ENCODE data around the gene MAGOH. TPM values are rescaled to one million over a fixed set of nuclear protein-coding genes. Genes with fewer than 3 reads are reported as not detected.

Gene MAGOH
- total RNA-seq, 1 donor from 2014 or later, result 109 TPM

GRCh38 chr1:53273526-53273925 lies 35.2 kb upstream of the MAGOH start:
- Histone ChIP-seq H3K4me2 (no peak overlapping the region), H3K9me3 (ENCODE audit: low read depth) (no peaks in the 10 kb centered on the region), H3K9ac (no peak overlapping the region), H3K79me2 (ENCODE audit: low read depth) (no peaks in the 10 kb centered on the region), H3K36me3 (no peaks in the 10 kb centered on the region), H2AFZ (replicated peaks) (no peak overlapping the region), H3F3A (ENCODE audit: low read depth) (no peaks in the 10 kb centered on the region), H3K4me3 (no peak overlapping the region), H3K27me3 (no peaks in the 10 kb centered on the region), H3K4me1 (no peaks in the 10 kb centered on the region), H4K20me1 (ENCODE audit: low read depth) (no peaks in the 10 kb centered on the region), H3K27ac (no peak overlapping the region)
- Mint-ChIP-seq H3K9me3 (no peaks in the 10 kb centered on the region), H3K36me3 (peaks cover 24% of the 10 kb centered on the region), H3K27me3 (ENCODE audit: insufficient read depth, low read depth) (peaks cover 8% of the 10 kb centered on the region), H3K4me1 (peaks cover 4% of the 10 kb centered on the region), H3K27ac (peak overlapping the region; percentile 60), H3K4me3 (no peak overlapping the region)
- DNase-seq (ENCODE audit: low spot score), result no peak
- no peak for TF ChIP-seq EZH2 (IDR thresholded peaks at IDR 0.05)
- TF ChIP-seq CTCF (IDR thresholded peaks at IDR 0.05), result no peak
- TF ChIP-seq EZH2phosphoT487 (IDR thresholded peaks at IDR 0.05), result no peak

GRCh38 chr1:53272349-53272748 lies 34.0 kb upstream of the MAGOH start:
- H3K27ac ChIP-seq, result no peak overlapping the region
- H3K27ac Mint-ChIP-seq, result no peak overlapping the region
- no peak overlapping the region for H3K9ac ChIP-seq
- no peak overlapping the region for H2AFZ ChIP-seq (replicated peaks)
- no peak overlapping the region for H3K4me3 ChIP-seq
- no peaks in the 10 kb centered on the region for H3K27me3 ChIP-seq
- H3K4me1 ChIP-seq, result no peaks in the 10 kb centered on the region
- H3K79me2 ChIP-seq (ENCODE audit: low read depth), result no peaks in the 10 kb centered on the region
- H3F3A ChIP-seq (ENCODE audit: low read depth), result no peaks in the 10 kb centered on the region
- H3K9me3 Mint-ChIP-seq, result no peaks in the 10 kb centered on the region
- H3K9me3 ChIP-seq (ENCODE audit: low read depth), result no peaks in the 10 kb centered on the region
- no peak overlapping the region for H3K4me2 ChIP-seq
- H3K4me3 Mint-ChIP-seq, result no peak overlapping the region
- H3K36me3 ChIP-seq, result no peaks in the 10 kb centered on the region
- peaks cover 8% of the 10 kb centered on the region for H3K27me3 Mint-ChIP-seq (ENCODE audit: insufficient read depth, low read depth)
- no peak for DNase-seq (ENCODE audit: low spot score)
- TF ChIP-seq EZH2phosphoT487 (IDR thresholded peaks at IDR 0.05) (no peak), CTCF (IDR thresholded peaks at IDR 0.05) (no peak), EZH2 (IDR thresholded peaks at IDR 0.05) (no peak)
- H3K4me1 Mint-ChIP-seq, result no peaks in the 10 kb centered on the region
- H3K36me3 Mint-ChIP-seq, result peaks cover 21% of the 10 kb centered on the region
- H4K20me1 ChIP-seq (ENCODE audit: low read depth), result no peaks in the 10 kb centered on the region

- no peaks in the 10 kb centered on the region for H4K20me1 ChIP-seq (ENCODE audit: low read depth)
- no peaks in the 10 kb centered on the region for H3K9me3 ChIP-seq (ENCODE audit: low read depth)
- no peak for DNase-seq (ENCODE audit: low spot score)
- H3K4me3 Mint-ChIP-seq, result no peak overlapping the region
- no peaks in the 10 kb centered on the region for H3K36me3 ChIP-seq
- no peak overlapping the region for H3K27ac ChIP-seq
- H3K4me2 ChIP-seq, result no peak overlapping the region
- peaks cover 10% of the 10 kb centered on the region for H3K27me3 Mint-ChIP-seq (ENCODE audit: insufficient read depth, low read depth)
- H3F3A ChIP-seq (ENCODE audit: low read depth), result no peaks in the 10 kb centered on the region
- no peaks in the 10 kb centered on the region for H3K9me3 Mint-ChIP-seq
- H3K4me1 ChIP-seq, result no peaks in the 10 kb centered on the region
- H3K27ac Mint-ChIP-seq, result no peak overlapping the region
- no peaks in the 10 kb centered on the region for H3K4me1 Mint-ChIP-seq
- no peak overlapping the region for H3K4me3 ChIP-seq
- no peak overlapping the region for H2AFZ ChIP-seq (replicated peaks)
- peaks cover 21% of the 10 kb centered on the region for H3K36me3 Mint-ChIP-seq
- no peaks in the 10 kb centered on the region for H3K27me3 ChIP-seq
- no peaks in the 10 kb centered on the region for H3K79me2 ChIP-seq (ENCODE audit: low read depth)
- H3K9ac ChIP-seq, result no peak overlapping the region
- TF ChIP-seq EZH2phosphoT487 (IDR thresholded peaks at IDR 0.05) (no peak), CTCF (IDR thresholded peaks at IDR 0.05) (no peak), EZH2 (IDR thresholded peaks at IDR 0.05) (no peak)
Observed at GRCh38 chr1:53271446-53272090, 33.2 kb upstream of the MAGOH start.
